ENCODE results near the gene TIMM10B.

- TF ChIP-seq CTCF (IDR thresholded peaks at IDR 0.05; ENCODE audit: low read length) (no peak), EZH2 (IDR thresholded peaks at IDR 0.05; ENCODE audit: borderline replicate concordance, low read length) (no peak)
Observed at GRCh38 chr11:6474806-6475500, 6.3 kb upstream of the TIMM10B start.
